GM18870 (cell line): Measurements from ENCODE around the gene SLC38A8.

Experiments
- ATAC-seq: cut with Tn5 transposase; IDR thresholded peaks from one replicate; pipeline ENCODE4 v1.9.1; 2021; ENCODE audit warnings: moderate library complexity; ENCODE audit not compliant: unreplicated experiment

SLC38A8 gene

DNA sequence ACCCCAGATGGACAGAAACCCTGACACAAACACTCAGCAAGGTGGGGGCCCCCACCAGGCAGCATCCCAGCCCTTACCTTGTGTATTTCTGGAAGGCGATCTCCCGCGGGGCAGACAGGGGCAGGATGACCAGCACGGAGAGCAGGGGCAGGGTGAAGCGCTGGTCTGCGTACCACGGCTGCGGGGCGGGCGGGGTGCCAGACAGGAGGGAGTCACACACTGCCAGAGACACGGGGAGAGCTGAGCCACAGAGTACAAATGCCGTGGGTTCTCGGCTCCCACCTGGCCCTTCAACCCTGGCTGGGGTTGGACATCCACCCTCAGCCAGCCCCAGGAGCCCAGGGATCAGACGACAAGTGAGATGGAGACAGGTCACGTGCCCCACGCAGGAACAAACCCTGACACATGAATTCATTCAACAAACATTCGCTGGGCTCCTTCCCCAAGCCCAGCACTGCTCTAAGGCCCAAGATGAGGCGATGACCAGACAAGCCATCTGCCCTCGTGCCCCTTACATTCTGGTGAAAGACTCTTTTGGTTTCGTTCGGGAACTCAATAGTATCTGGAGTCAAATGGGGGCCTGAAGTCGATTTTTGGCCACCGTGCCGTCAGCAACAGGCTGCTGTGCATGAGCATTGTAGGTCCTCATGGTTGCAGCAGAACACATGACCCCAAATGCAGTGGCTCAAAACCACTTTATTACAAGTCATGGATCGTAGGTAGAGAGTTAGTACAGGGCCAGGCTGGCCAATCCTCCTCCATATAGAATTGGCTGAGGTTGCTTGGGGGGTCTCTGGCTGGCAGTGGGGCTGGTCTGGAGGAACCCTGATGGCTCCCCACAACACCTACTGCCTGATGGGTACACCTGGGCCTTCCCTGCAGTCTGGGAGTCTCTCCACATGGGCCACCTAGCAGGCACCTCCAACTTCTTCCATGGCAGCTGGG lies 9.1 kb downstream of the SLC38A8 start:
- ATAC-seq = no peak

DNA sequence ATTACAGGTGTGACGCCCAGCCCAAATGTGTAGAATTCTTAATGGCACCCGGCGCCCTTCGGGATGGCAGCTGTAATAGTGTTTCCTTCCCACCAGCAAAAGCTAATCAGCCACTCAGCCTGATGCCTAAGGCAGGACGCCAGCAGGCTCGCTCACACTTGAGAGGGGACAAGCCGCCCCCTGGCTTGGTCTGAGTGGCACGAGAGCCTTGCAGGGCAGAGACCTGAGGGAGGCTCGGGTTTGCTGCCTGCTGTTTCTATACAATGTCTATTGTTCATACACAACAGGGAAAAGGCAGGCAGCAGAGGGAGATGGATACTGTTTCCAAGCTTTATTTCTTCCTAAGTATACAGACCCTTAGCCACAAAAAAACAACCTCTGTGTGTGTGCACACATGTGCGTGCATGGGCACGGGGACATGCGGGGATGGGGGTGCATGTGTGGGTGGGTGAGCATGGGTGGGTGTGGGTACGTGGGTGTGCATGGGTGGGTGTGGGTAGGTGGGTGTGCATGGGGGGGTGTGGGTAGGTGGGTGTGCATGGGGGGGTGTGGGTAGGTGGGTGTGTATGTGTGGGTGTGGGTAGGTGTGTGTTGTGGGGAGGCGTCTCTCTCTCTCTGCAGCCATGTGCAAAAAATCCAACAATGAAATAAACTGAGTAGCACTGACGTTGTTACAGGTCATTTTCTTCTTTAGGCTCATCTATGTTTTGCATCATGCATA lies 10.0 kb downstream of the SLC38A8 start:
- no peak for ATAC-seq

DNA sequence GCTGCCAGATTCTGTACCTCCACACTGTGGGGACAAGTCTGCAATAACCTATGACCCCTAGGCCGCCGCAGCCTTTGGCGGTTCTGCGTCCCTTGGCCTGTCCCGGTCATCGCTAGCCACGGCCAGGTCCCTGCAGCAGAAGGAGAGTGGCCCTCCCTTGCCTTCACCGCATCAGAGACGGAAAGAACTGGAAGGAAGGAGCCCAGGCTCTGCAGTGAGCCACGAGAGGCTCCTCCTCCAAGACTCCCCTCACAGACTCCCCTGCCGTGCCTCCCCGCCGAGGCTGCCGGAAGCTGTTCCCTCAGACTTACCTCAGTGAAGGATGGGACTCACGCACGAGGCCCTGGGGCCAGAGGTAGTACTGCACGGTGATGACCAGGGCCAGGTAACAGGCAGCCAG lies 11.0 kb downstream of the SLC38A8 start:
- ATAC-seq = no peak

DNA sequence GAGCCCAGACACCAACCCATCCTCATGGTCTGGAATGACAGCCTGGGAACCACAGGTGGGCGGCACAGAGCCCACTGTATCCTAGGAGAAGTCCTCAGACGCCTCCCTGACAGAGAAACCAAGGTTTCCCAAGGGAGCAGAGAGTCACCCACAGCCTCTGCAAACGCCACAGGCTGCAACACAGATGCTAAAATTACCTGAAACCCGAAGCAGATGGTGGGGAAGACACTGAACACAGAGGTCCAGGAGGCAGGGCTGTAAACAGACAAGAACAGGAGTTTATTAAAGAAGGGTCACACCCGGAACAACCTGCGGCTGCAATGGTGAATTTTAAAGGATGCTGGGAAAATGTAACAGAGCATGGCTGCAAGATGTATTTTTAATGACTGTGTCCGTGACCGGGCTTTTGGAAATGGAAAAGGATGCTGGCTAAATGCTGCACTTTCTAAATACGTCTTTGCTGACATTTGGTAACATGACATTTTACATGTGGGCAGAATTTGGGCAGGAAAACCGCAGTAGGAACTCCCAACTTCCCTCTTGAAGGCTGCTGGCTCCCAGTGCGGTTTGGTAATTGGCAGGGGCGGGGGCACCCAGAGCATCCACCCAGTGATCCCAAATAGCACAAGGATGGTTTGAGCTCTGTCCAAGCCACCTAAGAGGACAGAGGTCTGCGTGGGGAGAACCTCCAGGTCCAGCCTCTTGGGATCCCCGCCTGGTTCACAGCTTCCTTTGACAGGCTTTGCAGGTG lies 13.1 kb downstream of the SLC38A8 start:
- ATAC-seq = no peak

DNA sequence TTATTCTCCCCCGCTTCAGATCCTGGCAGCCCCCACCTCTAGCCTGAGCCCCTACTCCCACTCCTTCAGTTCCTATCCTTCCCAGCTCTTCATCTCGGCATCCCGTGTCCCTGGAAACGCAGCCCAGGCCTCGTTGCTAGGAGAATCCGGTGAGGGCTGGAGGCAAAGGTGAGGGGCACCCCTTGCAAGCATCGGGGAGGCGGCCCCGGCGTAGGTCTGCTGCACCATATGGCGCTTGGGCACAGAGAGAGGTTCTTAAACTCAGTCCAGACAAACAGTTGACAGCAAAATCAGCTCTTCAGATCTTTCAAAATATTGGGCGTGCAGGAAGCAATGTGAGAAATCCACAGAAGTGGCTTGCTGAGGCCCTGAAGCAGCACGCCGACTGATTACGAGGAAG lies 15.0 kb downstream of the SLC38A8 start:
- ATAC-seq = no peak

DNA sequence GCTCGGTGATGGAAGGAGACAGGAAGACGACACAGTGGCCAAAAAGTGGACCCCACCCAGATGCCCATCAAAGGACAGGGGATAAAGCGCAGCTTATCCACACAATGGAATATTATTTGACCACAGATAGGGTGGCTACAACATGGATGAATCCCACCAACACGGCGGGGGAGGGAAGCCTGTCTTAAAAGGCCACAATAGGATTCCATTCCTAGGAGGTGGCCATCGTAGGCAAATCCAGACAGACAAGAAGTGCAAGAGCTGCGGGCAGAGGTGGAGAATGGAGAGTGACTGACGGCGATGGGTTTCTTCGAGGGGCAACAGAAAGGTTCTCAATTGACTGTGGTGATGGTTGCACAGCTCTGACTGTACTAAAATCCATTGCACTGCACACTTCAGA lies 16.0 kb downstream of the SLC38A8 start:
- no peak for ATAC-seq

DNA sequence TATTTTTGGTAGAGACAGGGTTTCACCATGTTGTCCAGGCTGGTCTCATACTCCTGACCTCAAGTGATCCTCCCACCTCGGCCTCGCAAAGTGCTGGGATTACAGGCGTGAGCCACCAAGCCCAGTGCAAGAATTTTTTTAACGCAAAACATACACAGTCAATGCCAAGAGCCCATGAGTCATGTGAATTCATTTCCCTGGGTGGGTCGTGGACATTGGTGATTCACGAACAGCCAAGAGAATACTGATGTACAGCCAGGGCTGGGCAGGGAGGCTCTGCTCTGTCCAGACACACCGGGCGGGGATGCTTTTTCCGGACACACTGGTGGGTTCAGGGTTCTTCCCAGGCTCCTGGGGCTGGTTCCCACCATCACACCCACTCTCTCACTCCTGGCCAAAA lies 17.7 kb downstream of the SLC38A8 start:
- no peak for ATAC-seq

DNA sequence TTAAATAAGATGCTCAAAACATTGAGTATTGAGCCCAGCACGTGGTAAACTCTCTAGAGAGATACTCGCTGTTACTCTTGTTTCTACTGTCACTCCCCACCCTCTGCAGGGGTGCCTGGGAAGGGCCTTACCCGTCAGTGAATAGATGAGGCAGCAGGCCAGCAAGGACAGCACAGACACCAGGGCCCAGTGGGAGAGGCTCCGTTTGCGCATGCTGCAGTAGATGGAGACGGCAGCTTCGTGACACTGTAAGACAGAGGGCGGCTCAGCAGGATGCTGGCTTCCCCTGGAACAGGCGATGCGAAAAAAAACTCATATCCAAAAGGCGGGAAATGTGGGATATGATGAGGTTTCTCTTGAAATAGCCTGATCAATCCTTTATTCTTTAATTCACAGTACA lies 20.0 kb downstream of the SLC38A8 start:
- no peak for ATAC-seq

DNA sequence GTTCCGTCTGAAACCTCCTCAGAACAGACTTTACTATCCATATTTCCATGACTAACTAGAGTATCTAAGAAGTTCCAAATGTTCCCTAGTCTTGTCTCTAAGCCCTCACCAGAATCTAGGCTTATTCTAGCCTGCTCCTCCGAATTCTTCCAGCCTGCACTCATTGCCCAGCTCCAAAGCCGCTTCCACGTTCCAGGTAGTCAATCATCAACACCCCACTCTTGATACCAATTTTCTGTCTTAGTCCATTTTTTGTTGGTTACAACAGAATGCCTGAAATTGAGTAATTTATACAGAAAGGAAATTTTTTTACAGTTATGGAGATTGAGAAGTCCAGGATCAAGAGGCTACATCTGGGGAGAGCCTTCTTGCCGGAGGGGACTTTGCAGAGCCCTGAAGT lies 21.1 kb downstream of the SLC38A8 start:
- ATAC-seq = no peak

DNA sequence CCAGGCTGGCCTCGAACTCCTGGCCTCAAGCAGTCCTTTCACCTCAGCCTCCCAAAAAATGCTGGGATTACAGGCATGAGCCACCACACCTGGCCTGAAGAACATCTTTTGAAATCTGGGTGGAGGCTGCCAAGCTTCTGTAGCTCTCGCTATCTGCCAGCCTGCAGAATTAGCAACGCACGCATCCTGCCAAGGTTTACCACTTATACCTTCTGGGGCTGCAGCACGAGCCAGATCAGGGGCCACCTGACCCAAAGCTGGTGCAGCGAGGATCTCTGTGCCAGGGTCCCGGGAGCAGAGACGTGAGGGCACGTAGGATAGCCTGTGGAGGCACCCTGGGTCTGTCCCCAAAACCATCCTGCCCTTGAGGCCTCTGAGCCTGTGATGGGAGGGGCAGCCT lies 22.2 kb downstream of the SLC38A8 start:
- no peak for ATAC-seq

DNA sequence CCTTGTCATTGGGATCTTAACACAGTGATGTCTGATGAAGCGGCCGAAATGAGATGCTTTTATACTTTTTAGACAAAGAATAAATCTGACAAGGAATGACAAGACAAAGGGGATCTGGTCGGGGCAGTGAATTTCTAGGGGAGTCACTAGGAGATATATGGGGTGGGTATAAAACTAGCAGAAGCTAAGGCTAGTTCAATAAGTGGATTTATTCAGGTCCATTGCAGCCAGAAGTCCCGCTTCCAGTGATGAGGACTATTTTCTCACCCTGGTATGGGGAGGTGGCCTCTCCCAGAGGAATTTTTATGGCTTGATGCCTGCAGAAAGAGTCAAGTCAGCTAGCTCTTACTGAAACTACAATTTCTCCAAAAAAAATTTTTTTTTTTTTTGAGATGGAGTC lies 23.9 kb downstream of the SLC38A8 start:
- ATAC-seq = no peak

DNA sequence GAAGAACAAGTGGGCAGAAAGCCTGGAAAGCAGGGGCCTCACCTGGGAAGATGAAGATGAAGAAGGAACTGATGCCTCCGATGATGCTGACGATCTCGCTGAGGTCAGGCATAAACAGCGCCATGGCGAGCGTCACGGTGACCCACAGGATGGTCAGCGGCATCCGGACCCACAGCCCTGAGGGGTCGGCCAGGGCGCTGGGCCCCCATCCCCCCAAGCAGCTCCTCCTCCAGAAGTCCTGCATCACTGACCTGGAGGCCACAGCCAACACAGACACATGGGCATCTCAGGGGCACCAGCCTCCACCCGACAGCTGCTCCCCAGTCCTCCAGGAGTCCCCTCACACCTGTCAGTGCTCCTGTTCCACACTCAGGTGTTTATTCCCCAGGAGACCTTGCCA lies 26.1 kb downstream of the SLC38A8 start:
- ATAC-seq = no peak

DNA sequence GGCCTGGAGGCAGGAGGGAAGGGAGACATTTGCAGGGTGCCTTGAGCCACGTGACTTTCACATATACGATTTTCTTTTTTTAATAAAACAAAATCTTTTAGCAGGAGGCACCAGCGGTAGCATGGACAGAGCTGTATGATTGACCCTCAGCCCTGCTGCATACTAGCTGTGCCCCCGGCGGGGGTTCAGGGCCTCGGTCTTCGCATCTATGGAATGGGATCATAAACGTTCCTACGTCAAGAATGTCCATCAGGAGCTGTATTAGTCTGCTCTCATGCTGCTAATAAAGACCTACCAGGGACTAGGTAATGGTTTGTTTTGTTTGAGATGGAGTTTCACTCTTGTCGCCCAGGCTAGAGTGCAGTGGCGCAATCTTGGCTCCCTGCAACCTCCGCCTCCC lies 27.2 kb downstream of the SLC38A8 start:
- no peak for ATAC-seq

DNA sequence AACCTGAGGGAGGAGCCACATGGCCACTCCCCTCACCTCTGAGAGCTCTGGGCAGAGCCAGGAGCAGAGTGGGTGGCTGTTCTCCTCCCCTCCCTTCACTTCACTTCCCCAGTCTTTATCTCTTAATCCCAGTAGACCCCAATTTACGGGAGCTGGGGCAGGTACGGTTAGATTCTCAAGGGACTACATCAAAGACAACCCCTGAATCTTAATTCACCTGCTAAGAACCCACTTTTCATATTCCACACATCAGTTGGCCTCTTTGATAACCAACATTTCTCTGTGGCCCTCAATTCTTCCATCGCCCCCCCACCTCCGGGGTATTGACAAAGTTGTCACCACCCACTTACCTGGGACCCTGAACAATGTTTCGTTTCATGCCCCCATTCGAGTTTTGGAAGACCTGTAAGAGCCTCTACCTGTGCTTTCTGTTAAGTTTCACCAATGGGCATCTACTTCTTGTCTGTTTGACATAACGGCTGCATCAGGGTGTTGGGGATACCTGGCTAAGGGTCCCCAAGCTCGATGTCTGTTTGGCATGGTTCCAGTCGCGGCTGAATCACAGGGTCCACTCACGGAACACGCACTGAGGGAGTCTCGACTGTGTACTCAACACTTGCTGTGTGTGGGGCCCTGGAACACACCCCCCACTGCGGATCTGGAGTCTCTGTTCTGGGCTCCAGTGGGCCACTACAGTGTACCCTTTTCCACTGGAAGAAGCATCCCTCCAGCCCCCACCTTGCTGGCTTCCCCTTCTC lies 27.8 kb downstream of the SLC38A8 start:
- no peak for ATAC-seq

DNA sequence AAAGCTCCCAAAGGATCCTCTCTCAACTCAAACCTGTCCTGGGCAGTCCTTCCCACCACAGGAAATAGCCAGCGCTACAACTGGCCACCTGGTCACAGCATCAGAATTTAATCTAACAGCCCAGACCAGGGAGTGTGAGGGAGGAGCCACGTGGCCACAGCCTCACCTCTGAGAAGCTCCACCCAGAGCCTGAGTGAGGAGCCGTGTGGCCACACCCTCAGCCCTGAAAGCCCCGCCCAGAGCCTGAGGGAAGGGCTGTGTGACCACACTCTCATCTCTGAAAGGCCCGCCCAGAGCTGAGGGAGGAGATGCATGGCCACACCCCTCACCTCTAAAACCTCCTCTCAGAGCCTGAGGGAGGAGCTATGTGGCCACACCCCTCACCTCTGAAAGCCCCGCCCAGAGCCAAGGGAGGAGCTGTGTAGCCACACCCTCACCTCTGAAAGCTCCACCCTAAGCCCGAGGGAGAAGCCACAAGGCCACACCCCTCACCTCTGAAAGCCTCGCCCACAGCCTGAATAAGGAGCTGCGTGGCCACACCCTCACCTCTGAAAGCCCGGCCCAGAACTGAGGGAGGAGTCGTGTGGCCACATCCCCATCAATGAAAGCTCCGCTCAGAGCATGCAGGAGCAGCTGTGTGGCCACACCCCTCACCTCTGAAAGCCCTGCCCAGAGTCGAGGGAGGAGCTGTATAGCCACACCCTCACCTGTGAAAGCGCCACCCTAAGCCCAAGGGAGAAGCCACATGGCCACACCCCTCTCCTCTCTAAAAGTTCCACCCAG lies 28.6 kb downstream of the SLC38A8 start:
- ATAC-seq = no peak

DNA sequence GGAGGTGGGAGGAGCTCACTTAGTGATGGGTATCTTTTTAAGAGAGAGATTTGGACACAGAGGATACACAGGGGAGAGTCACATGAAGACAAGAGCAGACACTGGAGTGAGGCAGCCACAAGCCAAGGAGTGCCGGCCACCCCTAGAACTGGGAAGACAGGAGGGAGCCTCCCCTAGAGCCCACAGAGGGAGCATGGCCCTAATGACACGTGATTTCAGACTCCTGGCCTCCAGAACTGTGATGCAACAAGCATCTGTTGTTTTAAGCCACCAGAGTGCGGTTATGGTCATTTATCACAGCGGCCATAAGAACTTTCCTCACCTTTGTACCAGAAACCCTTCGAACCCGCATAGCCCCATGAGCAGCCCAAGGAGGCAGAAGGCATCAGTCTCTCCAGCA lies 33.3 kb downstream of the SLC38A8 start:
- ATAC-seq = no peak

DNA sequence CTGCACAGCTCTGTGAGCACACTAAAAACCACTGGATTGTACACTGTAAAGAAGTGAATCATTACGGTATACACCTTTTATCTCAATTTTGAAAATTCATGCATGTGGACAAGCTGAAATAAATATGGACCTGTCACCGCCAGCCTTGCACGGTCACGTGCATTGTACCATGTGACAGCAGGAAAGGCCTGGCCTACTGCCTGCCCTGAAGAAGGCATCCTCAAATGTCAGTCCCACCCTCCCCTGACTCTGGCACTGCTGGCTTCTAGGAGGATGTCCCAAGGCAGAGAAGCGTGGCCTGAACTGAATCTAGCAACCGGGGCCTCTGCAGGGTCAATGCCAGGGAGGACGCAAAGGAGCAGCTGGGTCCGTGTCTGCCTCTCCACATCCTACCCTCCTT lies 34.6 kb downstream of the SLC38A8 start:
- ATAC-seq = no peak

DNA sequence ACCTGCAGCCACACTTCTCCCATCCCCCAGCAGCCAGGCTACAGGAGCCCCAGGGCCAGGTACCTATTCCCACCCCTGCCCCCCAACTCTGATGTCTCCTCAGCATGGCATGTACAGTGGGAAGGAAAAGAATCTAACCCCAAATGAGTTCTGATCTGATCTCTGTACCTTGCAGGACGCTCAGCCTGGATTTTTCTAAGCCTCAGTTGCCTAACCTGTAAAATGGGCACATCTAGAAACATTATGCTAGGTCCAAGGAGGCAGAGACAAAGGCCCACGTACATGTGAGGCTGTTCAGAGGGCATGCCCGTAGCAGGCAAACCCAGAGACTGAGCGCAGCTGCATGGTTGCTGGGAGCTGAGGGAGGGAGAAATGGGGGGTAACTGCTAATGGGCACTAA lies 35.1 kb downstream of the SLC38A8 start:
- ATAC-seq = no peak

DNA sequence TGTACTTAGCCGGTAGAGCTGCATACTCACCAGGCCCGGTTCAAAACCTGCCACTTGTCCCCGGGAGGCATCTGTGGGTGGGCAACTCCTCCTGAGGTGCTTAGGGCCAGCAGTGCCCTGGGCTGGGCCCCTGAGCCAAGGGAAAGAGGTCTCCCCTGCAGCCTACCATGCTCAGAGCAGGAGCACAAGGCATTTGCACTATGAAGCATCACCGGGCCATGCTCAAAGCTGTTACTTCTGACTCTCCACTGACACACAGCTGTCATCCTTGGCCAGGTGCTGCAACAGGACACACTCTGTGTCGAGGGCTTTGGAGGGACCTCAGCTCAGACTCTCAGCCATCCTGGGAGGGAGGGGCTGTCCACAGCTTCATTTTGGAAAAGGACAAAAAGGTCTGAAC lies 37.2 kb downstream of the SLC38A8 start:
- ATAC-seq = no peak

DNA sequence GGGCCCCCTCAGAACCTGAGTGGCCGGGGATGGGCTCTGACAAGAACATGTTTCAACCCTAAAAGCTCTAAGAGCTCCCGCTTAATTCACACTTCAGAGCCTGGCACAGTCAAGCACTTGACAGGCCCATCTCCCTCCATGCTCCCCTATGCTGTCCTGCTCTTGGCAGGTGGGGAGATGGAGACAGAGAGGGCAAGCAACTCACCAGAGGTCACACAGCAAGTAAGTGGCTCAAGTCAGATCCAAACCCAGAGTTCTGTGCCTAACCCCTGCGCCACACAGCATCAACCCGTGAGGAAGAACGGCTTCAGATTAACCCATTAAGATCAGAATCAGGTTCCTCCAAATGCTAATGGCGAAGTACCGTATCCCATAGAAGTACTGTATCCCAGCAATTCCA lies 38.2 kb downstream of the SLC38A8 start:
- ATAC-seq = no peak
